Kidney (tissue), 14 donors: Measurements from ENCODE around the gene LIPJ. TPM values are rescaled to one million over a fixed set of nuclear protein-coding genes. Genes with fewer than 3 reads are reported as not detected.
A peak's percentile ranks its signal among the peaks of the same experiment; 100 is the strongest.

ENCODE experiments used
- DNase-seq, 5 donors: peaks; one replicate each; pipeline ENCODE4 v3.0.0-alpha.2; 2013 to 2020
- FAIRE-seq: peaks from 2 replicates; lab custom pipeline; 2012; peaks lifted over from hg19 to GRCh38; lab: Jason Lieb, UNC
- H3K27ac ChIP-seq, 2 donors: one replicate each; pipeline ENCODE4 v1.7.0; 2013; ENCODE audit warnings: low read depth in 2 of 2, low read length in 2 of 2, inconsistent platforms in 1 of 2
- H3K27me3 ChIP-seq: one replicate; pipeline ENCODE4 v1.7.1; 2013; ENCODE audit warnings: low read length, inconsistent platforms; ENCODE audit not compliant: control insufficient read depth, insufficient read depth
- H3K36me3 ChIP-seq, 3 donors: one replicate each; pipeline versions ENCODE4 v1.7.0 to v1.7.1; 2013; ENCODE audit warnings: low read length in 3 of 3, control low read depth in 1 of 3, inconsistent platforms in 1 of 3; ENCODE audit not compliant: insufficient read depth in 3 of 3, control insufficient read depth in 2 of 3
- H3K4me1 ChIP-seq, 3 donors: one replicate each; pipeline versions ENCODE4 v1.7.0 to v1.7.1; 2013; ENCODE audit warnings: low read length in 3 of 3, inconsistent platforms in 1 of 3, low read depth in 1 of 3; ENCODE audit not compliant: control insufficient read depth in 2 of 3, insufficient read depth in 2 of 3
- H3K4me3 ChIP-seq, 3 donors: one replicate each; pipeline versions ENCODE4 v1.7.0 to v1.8.1; 2013; ENCODE audit warnings: low read length in 3 of 3, control low read depth in 1 of 3, inconsistent platforms in 1 of 3
- H3K9ac ChIP-seq, 3 donors: one replicate each; pipeline versions ENCODE4 v1.7.0 to v1.7.1; 2013; ENCODE audit warnings: low read length in 3 of 3, control low read depth in 1 of 3, inconsistent platforms in 1 of 3
- H3K9me3 ChIP-seq, 3 donors: one replicate each; pipeline versions ENCODE4 v1.7.0 to v1.7.1; 2013; ENCODE audit warnings: low read length in 3 of 3, control low read depth in 1 of 3, inconsistent platforms in 1 of 3; ENCODE audit not compliant: control insufficient read depth in 2 of 3, insufficient read depth in 1 of 3
- intact Hi-C: fragments of 100-400 bp; cut with DNase I; formaldehyde crosslinking; loops from one replicate; pipeline ENCODE4 v1.11.1; 2022
- polyA plus RNA-seq: library from polyadenylated mRNA; stranded (reverse); fragments of 350-450 nt; fragmentation: Illumina TruSeq; extraction: RNeasy Lipid Tissue Mini Kit (QIAGEN cat#74804); gene quantifications from one replicate; pipeline ENCODE4 v1.2.3, GENCODE V29; 2014; ENCODE audit warnings: low read depth, low replicate concordance; ENCODE audit not compliant: insufficient read depth
- total RNA-seq: library from RNA; stranded (reverse); fragmentation: NEBNext Ultra II Directional; extraction: Animal tissue kit (Norgen Biotek cat#: 25700); gene quantifications from one replicate; pipeline ENCODE4 v1.2.1, GENCODE V29; 2021
- TF ChIP-seq, protein P1 (sequence below): IDR thresholded peaks from 3 replicates; pipeline ENCODE4 v1.5.1; 2012; ENCODE audit warnings: mild to moderate bottlenecking, moderate library complexity, borderline replicate concordance; ENCODE audit not compliant: insufficient read depth; ENCODE audit errors: extremely low read depth
- donor health status: control.
- donor health status: control.
- donor health status: control.
- donor health status: control.
- donor health status: control.
- donor health status: DM: yes; HTN: yes; CAD: no.
- donor health status: Normal renal cell carcinoma (clear cell type).

LIPJ gene
- total and polyA plus RNA-seq, 2 donors from 2014 or later: not detected

DNA sequence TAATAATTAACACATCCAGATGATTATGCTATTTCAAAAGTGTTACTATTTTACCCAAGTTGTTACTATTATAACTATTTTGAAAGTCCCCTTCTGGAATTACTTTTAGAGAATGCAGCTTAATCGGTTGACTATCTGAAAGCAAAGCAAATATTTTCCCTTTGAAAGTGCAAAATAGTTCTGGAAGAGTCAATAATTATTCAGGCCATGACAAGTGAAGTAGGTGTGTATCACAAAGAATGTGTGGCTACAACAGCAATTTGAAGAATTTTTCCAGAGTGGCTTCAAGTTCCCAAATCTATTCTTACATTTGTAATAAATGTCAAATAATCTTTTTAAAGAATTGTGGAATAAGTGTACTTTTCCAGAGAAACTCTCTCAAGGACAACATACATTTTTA is 46.2 kb upstream of the LIPJ start:
- intact Hi-C loops: no loop called here
- FAIRE-seq: no peak
- Histone ChIP-seq H3K36me3 (no peaks in the 10 kb centered on the region), H3K4me1 (no peaks in the 10 kb centered on the region), H3K4me3 (no peak overlapping the region), H3K27me3 (no peaks in the 10 kb centered on the region), H3K27ac (no peak overlapping the region), H3K9me3 (no peaks in the 10 kb centered on the region), H3K9ac (no peak overlapping the region)
- TF ChIP-seq, protein P1, sequence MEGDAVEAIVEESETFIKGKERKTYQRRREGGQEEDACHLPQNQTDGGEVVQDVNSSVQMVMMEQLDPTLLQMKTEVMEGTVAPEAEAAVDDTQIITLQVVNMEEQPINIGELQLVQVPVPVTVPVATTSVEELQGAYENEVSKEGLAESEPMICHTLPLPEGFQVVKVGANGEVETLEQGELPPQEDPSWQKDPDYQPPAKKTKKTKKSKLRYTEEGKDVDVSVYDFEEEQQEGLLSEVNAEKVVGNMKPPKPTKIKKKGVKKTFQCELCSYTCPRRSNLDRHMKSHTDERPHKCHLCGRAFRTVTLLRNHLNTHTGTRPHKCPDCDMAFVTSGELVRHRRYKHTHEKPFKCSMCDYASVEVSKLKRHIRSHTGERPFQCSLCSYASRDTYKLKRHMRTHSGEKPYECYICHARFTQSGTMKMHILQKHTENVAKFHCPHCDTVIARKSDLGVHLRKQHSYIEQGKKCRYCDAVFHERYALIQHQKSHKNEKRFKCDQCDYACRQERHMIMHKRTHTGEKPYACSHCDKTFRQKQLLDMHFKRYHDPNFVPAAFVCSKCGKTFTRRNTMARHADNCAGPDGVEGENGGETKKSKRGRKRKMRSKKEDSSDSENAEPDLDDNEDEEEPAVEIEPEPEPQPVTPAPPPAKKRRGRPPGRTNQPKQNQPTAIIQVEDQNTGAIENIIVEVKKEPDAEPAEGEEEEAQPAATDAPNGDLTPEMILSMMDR: no peak
- DNase-seq: no peak

GRCh38 chr10:88541116-88541626 is 45.4 kb upstream of the LIPJ start:
- intact Hi-C loops: no loop called here
- Histone ChIP-seq H3K9me3 (no peaks in the 10 kb centered on the region), H3K4me1 (no peaks in the 10 kb centered on the region), H3K27ac (peak overlapping the region in 1 of 2 donors; percentile 28), H3K27me3 (no peaks in the 10 kb centered on the region), H3K9ac (no peak overlapping the region), H3K36me3 (no peaks in the 10 kb centered on the region), H3K4me3 (no peak overlapping the region)
- TF ChIP-seq, protein P1: no peak
- DNase-seq (peak in 2 of 5 donors; percentile 64 to 83), FAIRE-seq (peak; percentile 85)

DNA sequence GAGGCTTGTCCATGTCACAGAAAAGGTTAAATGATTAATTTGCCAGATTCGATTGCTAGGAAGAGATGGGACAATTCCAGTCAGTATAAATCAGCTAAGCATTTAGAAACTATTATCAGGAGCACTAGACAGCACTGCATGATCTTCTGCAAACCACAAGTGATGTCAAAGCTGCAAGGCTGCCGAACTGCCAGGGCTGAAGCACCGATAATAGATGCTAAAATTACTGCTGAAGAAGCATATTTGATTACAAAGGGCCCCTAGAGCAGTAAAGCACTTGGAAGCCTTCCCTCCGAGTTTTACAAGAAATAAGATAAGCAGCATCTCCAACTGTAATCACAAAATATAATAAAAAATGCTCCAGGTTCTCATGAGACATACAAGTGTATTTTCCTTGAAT is 44.0 kb upstream of the LIPJ start:
- DNase-seq: peak in 1 of 5 donors; percentile 81
- no peak for FAIRE-seq
- TF ChIP-seq, protein P1: no peak
- Histone ChIP-seq H3K36me3 (no peaks in the 10 kb centered on the region), H3K9ac (no peak overlapping the region), H3K27ac (peak overlapping the region in 1 of 2 donors; percentile 62), H3K4me1 (no peaks in the 10 kb centered on the region), H3K9me3 (no peaks in the 10 kb centered on the region), H3K27me3 (no peaks in the 10 kb centered on the region), H3K4me3 (no peak overlapping the region)
- intact Hi-C loops: no loop called here
